ENCODE results near the gene RGS14. TPM values are rescaled to one million over a fixed set of nuclear protein-coding genes. Genes with fewer than 3 reads are reported as not detected.

The RGS14 gene
- total RNA-seq, 1 experiment from 2014 or later, result 9.4 TPM

- H3K79me2 ChIP-seq (ENCODE audit: insufficient read depth, low read length), result no peaks in the 10 kb centered on the region
- no peaks in the 10 kb centered on the region for H3K9me3 ChIP-seq (ENCODE audit: control insufficient read depth in 1 of 2, insufficient read depth in 1 of 2, low read depth in 1 of 2, low read length in 2 of 2)
- peak overlapping the region; percentile 63 for H3K27ac ChIP-seq (ENCODE audit: low read depth, low read length)
- H3K9me2 ChIP-seq (ENCODE audit: insufficient read depth), result no peaks in the 10 kb centered on the region
- no peak overlapping the region for H3K4me3 ChIP-seq (replicated peaks in 1 of 2; ENCODE audit: low read depth in 1 of 2, low read length in 2 of 2)
- TF ChIP-seq TCF7L2 (IDR thresholded peaks at IDR 0.05; ENCODE audit: borderline replicate concordance, extremely low read depth, insufficient read depth, insufficient read length), result peak; percentile 46
- peak in 2 of 3 experiments; percentile 94 to 96; a peak in 4 of 6 replicates for TF ChIP-seq CTCF (IDR thresholded peaks at IDR 0.05 in 2 of 3, conservative IDR thresholded peaks at IDR 0.05 in 1 of 3; ENCODE audit: borderline replicate concordance in 1 of 3, insufficient read depth in 1 of 3, low read depth in 2 of 3, low read length in 2 of 3)
- peak; percentile 21; the same call in 1 of the 2 replicates for TF ChIP-seq ZFX (IDR thresholded peaks at IDR 0.05)
- no peak for TF ChIP-seq REST (IDR thresholded peaks at IDR 0.05; ENCODE audit: low read depth)
- TF ChIP-seq POLR2AphosphoS5 (IDR thresholded peaks at IDR 0.05; ENCODE audit: low read depth, low read length), result peak; percentile 39; the same call in 1 of the 2 replicates
- DNase-seq (ENCODE audit: low read depth, low spot score) (peak; percentile 81), ATAC-seq (peak; percentile 78)
- ChIA-PET CTCF (interaction anchor here (0.6 to 3.1 kb wide), 20 partner anchors 11 to 277 kb away, joined by 3 to 65 read pairs (median 8); partner anchors contain the start of genes GRK6 and PDLIM7), POLR2A (interaction anchor here (1.0 to 2.6 kb wide), 7 partner anchors 12 to 107 kb away, joined by 3 to 14 read pairs (median 7); partner anchors contain the start of genes GRK6 and PDLIM7), RAD21 (ENCODE audit: low non-redundant PET in 1 of 2, low total read pairs in 2 of 2, uncharacterized antibody in 2 of 2, unreplicated experiment in 2 of 2) (interaction anchor here (0.6 to 1.9 kb wide), 9 partner anchors 12 to 111 kb away, joined by 3 to 8 read pairs (median 4); partner anchors contain the start of gene GRK6 (in 1 of the 2))
- peak overlapping the region; percentile 63 for H2AFZ ChIP-seq (ENCODE audit: low read depth, low read length, poor library complexity, severe bottlenecking)
- H3K27me3 ChIP-seq (ENCODE audit: insufficient read depth, low read length), result no peaks in the 10 kb centered on the region
- peak overlapping the region; percentile 64 for H3K4me2 ChIP-seq (ENCODE audit: low read length)
- intact Hi-C loops (cut with micrococcal nuclease), result loop anchor here (1.0 kb wide), 3 partner anchors 64 to 111 kb away; partner anchors contain the start of gene PDLIM7
- H3K36me3 ChIP-seq (ENCODE audit: control insufficient read depth in 1 of 2, insufficient read depth in 2 of 2, low read length in 2 of 2), result no peaks in the 10 kb centered on the region
- H4K20me1 ChIP-seq (ENCODE audit: insufficient read depth), result no peaks in the 10 kb centered on the region
- H3K4me1 ChIP-seq (ENCODE audit: control insufficient read depth in 1 of 2, insufficient read depth in 2 of 2, low read length in 2 of 2), result peaks cover 24 to 43% of the 10 kb centered on the region in 2 experiments
- BruUV-seq (replicated peaks), result no TSS peak
- peak overlapping the region; percentile 43 for H3K9ac ChIP-seq (ENCODE audit: low read length)
Measured at GRCh38 chr5:177390363-177391300, 32.9 kb downstream of the RGS14 start.

Data from HCT116 (cell line).